Ovary (tissue), 9 donors: ENCODE measurements around the gene COL23A1. TPM values are rescaled to one million over a fixed set of nuclear protein-coding genes. Genes with fewer than 3 reads are reported as not detected.

Experiments used
- DNase-seq, 5 donors: peaks; one replicate each; pipeline ENCODE4 v3.0.0-alpha.2; 2019 to 2020
- H3K27ac ChIP-seq, 2 donors: fragments of 200-600 bp; one replicate each; pipeline versions ENCODE4 v1.5.1 to v1.8.0; 2019 to 2022
- H3K27me3 ChIP-seq: fragments of 200-600 bp; one replicate; pipeline ENCODE4 v1.8.0; 2022
- H3K36me3 ChIP-seq: fragments of 200-600 bp; sonication (generic); one replicate; pipeline ENCODE4 v1.5.1; 2019
- H3K4me1 ChIP-seq: one replicate; pipeline ENCODE4 v1.8.1; 2013; ENCODE audit warnings: mild to moderate bottlenecking, moderate library complexity; ENCODE audit not compliant: insufficient read depth
- H3K4me3 ChIP-seq: fragments of 200-600 bp; sonication (generic); one replicate; pipeline ENCODE4 v1.5.1; 2017
- H3K9me3 ChIP-seq, 2 donors: fragments of 200-600 bp in 1 of 2; sonication (generic) in 1 of 2; one replicate each; pipeline versions ENCODE4 v1.5.1 to v1.8.1; 2013 to 2019; ENCODE audit warnings: mild to moderate bottlenecking in 1 of 2, moderate library complexity in 1 of 2
- EP300 ChIP-seq: sonication (generic); formaldehyde crosslinking; IDR thresholded peaks from one replicate; pipeline ENCODE4 v1.6.1; 2017; ENCODE audit warnings: antibody characterized with exemption
- POLR2A ChIP-seq: fragments of 450-650 bp; IDR thresholded peaks from one replicate; pipeline ENCODE4 v1.6.1; 2017; ENCODE audit warnings: antibody characterized with exemption, mild to moderate bottlenecking, moderate library complexity
- WGBS, 3 donors: extraction: QIAGEN DNeasy Blood & Tissue Kit in 1 of 3; methylation state at CpG; one replicate each; pipeline versions ENCODE4 v1.1.5 to v1.1.7; 2013 to 2017; 5-methylcytosine and 5-hydroxymethylcytosine counted together
- intact Hi-C, 4 donors: fragments of 100-400 bp; cut with DNase I; formaldehyde crosslinking; loops; one replicate each; pipeline versions ENCODE4 v1.11.0 to v1.15.1; 2022 to 2023
- polyA plus RNA-seq, 2 donors: library from polyadenylated mRNA; stranded (reverse); fragments of 200-250 nt in 1 of 2; fragments of 350-450 nt in 1 of 2; fragmentation: Illumina TruSeq in 1 of 2; extraction: RNeasy Lipid Tissue Mini Kit (QIAGEN cat#74804) in 1 of 2; gene quantifications; one replicate each; pipeline ENCODE4 v1.2.3, GENCODE V29; 2013 to 2014
- total RNA-seq, 7 donors: library from RNA; depleted of rRNA in 2 of 7; stranded (reverse); fragments of >200 nt in 2 of 7; fragmentation: NEBNext Ultra II Directional in 3 of 7; extraction: Animal tissue kit (Norgen Biotek cat#: 25700) in 3 of 7; gene quantifications; one replicate each; pipeline versions ENCODE4 v1.1.0 to v1.2.4, GENCODE V29; 2016 to 2023
- TF ChIP-seq, protein P1 (sequence below), 3 donors: fragments of 450-650 bp in 2 of 3; fragments of 200-600 bp in 1 of 3; IDR thresholded peaks; one replicate each; pipeline versions ENCODE4 v1.5.1 to v1.8.0; 2016 to 2022; ENCODE audit warnings: antibody characterized with exemption in 3 of 3, mild to moderate bottlenecking in 1 of 3
- donor health status: DM: no; HTN: no; CAD: no; lungs with moderate emphysema.
- donor health status: DM: no; HTN: no; CAD: no.
- donor health status: Bipolar disorder and iron deficiency.
- donor health status: DM: yes; HTN: yes; CAD: no.
- donor health status: DM: no; HTN: no; CAD: no.
- donor health status: DM: yes; HTN: yes; CAD: no.

The COL23A1 gene
- total and polyA plus RNA-seq, 9 donors, result 0.13 to 0.92 (median 0.39) TPM; not detected in 1

DNA sequence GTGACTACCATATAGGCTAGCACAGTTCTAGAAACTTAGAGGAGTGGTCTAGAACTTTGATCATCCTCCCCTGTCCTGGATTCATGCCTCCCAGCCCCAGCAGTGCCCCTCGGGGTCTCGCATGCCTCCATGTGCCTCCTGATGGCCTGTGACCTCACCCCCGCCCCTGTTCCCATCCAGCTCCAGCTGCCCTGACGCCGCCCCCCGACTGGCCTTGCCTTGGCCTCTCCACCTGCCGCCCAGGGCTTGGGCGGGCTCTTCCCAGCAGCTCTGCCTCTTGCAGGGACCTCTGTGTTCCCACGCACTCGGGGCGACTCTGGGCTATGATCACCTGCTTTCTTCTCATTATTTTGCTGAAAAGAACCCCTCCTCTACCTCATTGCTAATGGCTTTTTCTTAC, 242.2 kb downstream of the COL23A1 start:
- no peak overlapping the region for H3K4me3 ChIP-seq
- H3K27ac ChIP-seq, result no peak overlapping the region
- no peak for DNase-seq
- no peaks in the 10 kb centered on the region for H3K36me3 ChIP-seq
- no peak for TF ChIP-seq POLR2A
- TF ChIP-seq EP300, result no peak
- TF ChIP-seq, protein P1, sequence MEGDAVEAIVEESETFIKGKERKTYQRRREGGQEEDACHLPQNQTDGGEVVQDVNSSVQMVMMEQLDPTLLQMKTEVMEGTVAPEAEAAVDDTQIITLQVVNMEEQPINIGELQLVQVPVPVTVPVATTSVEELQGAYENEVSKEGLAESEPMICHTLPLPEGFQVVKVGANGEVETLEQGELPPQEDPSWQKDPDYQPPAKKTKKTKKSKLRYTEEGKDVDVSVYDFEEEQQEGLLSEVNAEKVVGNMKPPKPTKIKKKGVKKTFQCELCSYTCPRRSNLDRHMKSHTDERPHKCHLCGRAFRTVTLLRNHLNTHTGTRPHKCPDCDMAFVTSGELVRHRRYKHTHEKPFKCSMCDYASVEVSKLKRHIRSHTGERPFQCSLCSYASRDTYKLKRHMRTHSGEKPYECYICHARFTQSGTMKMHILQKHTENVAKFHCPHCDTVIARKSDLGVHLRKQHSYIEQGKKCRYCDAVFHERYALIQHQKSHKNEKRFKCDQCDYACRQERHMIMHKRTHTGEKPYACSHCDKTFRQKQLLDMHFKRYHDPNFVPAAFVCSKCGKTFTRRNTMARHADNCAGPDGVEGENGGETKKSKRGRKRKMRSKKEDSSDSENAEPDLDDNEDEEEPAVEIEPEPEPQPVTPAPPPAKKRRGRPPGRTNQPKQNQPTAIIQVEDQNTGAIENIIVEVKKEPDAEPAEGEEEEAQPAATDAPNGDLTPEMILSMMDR (IDR thresholded peaks at IDR 0.05), result no peak
- intact Hi-C loops, result no loop called here
- no peaks in the 10 kb centered on the region for H3K27me3 ChIP-seq
- 78 to 83% (median 80%) methylated on average over 11 of the region's 11 CpGs for WGBS, 3 donors
- H3K9me3 ChIP-seq, result no peaks in the 10 kb centered on the region
- H3K4me1 ChIP-seq, result no peaks in the 10 kb centered on the region

DNA sequence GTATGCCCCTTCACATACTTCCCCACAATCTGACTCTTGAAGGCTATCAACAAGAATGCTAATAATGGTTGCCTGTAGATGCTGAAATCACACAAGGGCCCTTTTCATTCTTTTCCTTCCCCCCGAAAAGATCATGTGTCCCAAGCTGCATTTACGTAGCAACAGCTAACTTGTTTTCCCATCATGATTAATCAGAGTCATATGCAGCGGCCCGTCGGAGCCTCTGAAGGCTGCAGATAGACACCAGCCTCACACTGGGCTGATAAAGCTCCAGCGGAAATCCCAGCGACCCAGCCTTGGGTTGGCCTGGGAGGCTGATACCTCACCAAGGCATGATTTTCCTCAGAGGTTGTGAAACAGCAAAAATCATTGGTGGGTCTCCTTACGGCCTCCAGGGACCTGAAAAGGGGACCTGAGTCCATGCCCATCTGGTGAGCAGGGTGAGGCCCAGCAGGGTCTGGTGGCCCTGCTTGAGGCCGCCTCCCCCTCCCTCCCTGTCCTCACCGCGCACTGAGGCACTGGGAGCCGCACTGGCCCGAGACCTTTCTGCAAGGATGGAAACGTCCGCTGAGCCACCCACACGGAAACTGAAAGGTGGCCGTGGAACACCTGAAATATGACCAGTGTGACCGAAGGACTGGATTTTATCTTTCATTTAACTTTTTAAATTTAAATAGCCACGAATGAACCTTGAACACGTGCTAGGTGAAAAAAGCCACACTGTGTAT, 243.4 kb downstream of the COL23A1 start:
- Histone ChIP-seq H3K4me1 (no peaks in the 10 kb centered on the region), H3K27ac (no peak overlapping the region), H3K4me3 (no peak overlapping the region), H3K36me3 (no peaks in the 10 kb centered on the region), H3K27me3 (no peaks in the 10 kb centered on the region), H3K9me3 (no peaks in the 10 kb centered on the region)
- intact Hi-C loops, result no loop called here
- DNase-seq, result no peak
- WGBS, 3 donors, result 86 to 94% (median 88%) methylated on average over 20 of the region's 20 CpGs
- TF ChIP-seq POLR2A, result no peak
- TF ChIP-seq EP300, result no peak
- TF ChIP-seq, protein P1 (IDR thresholded peaks at IDR 0.05), result no peak

DNA sequence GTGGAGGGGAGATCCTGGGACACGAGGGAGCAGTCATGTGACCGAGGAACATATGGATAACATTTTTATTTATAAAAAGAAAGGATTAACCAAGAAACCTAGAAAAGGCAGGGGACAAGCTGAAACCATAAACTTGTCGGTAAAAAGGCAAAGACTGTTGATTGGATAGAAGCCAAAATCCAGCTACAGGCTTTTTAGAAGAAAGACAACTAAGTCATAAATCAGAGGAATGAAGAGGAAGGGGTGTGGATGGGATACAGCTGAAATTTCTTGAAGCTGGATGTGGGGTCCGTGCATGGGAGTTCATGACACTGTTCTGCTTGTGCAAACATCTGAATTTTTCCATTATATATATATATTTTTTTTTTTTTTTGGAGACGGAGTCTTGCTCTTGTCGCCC, 246.9 kb downstream of the COL23A1 start:
- no peak overlapping the region for H3K4me3 ChIP-seq
- H3K4me1 ChIP-seq, result no peaks in the 10 kb centered on the region
- DNase-seq, result no peak
- 59 to 63% (median 59%) methylated on average over 6 of the region's 6 CpGs for WGBS, 3 donors
- no peaks in the 10 kb centered on the region for H3K36me3 ChIP-seq
- H3K27ac ChIP-seq, result no peak overlapping the region
- intact Hi-C loops, result no loop called here
- no peaks in the 10 kb centered on the region for H3K27me3 ChIP-seq
- no peak for TF ChIP-seq EP300
- TF ChIP-seq, protein P1 (IDR thresholded peaks at IDR 0.05), result no peak
- no peak for TF ChIP-seq POLR2A
- H3K9me3 ChIP-seq, result no peaks in the 10 kb centered on the region

DNA sequence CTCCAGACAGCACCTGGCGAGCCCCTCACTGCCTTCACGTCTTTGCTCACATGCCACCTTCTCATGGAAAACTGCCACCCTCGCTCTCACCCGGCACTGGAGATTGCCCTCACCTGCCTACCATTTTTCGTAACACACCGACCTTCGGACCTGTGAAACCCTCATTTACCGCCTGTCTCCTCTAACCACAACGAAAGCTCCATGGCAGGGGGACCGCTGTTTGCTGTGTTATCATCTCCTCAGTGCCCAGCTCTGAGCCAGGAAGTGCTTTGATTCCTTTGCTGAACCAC, 248.4 kb downstream of the COL23A1 start:
- TF ChIP-seq EP300 (no peak), POLR2A (no peak)
- TF ChIP-seq, protein P1 (IDR thresholded peaks at IDR 0.05), result no peak
- no peak overlapping the region for H3K4me3 ChIP-seq
- no peaks in the 10 kb centered on the region for H3K36me3 ChIP-seq
- H3K27me3 ChIP-seq, result no peaks in the 10 kb centered on the region
- intact Hi-C loops, result no loop called here
- no peak overlapping the region for H3K27ac ChIP-seq
- 86 to 93% (median 93%) methylated on average over 10 of the region's 10 CpGs for WGBS, 3 donors
- no peaks in the 10 kb centered on the region for H3K4me1 ChIP-seq
- H3K9me3 ChIP-seq, result no peaks in the 10 kb centered on the region
- DNase-seq, result no peak
